ENCODE data around the gene MYH14. TPM values are rescaled to one million over a fixed set of nuclear protein-coding genes. Genes with fewer than 3 reads are reported as not detected.

The MYH14 gene
- polyA plus RNA-seq, 1 of the 3 experiments (the other 2 are of a cell fraction) = 0.02 TPM

- H4K20me1 ChIP-seq (ENCODE audit: insufficient read depth) = no peaks in the 10 kb centered on the region
- H3K4me2 ChIP-seq = no peak overlapping the region
- DNase-seq = no peak
- TF ChIP-seq MXI1 (IDR thresholded peaks at IDR 0.05; ENCODE audit: low read depth, low read length) (no peak), MEF2A (IDR thresholded peaks at IDR 0.05; ENCODE audit: borderline replicate concordance, low read depth) (no peak), GATA2 (CRISPR knock-in tag; IDR thresholded peaks at IDR 0.05) (no peak), CHD2 (IDR thresholded peaks at IDR 0.05; ENCODE audit: low read length, partially characterized antibody) (no peak), RCOR1 (IDR thresholded peaks at IDR 0.05; ENCODE audit: low read length) (no peak), TEAD4 (IDR thresholded peaks at IDR 0.05; ENCODE audit: borderline replicate concordance, insufficient read depth) (no peak), RAD21 (IDR thresholded peaks at IDR 0.05; ENCODE audit: low read length) (no peak), USF1 (IDR thresholded peaks at IDR 0.05; ENCODE audit: borderline replicate concordance, low read depth) (no peak), JUND (IDR thresholded peaks at IDR 0.05) (no peak), IRF3 (IDR thresholded peaks at IDR 0.05; ENCODE audit: low read depth, low read length) (no peak), SMC3 (IDR thresholded peaks at IDR 0.05; ENCODE audit: low read depth, low read length) (no peak), RXRA (IDR thresholded peaks at IDR 0.05; ENCODE audit: borderline replicate concordance, low read depth) (no peak)
- no peak overlapping the region for H3K27ac ChIP-seq (ENCODE audit: low read depth in 2 of 2, low read length in 1 of 2)
- no peak overlapping the region for H2AFZ ChIP-seq (ENCODE audit: low read depth)
- POLR2A ChIA-PET = no interaction called here
- H3K27me3 ChIP-seq (ENCODE audit: insufficient read depth) = peaks cover 82% of the 10 kb centered on the region; the same call in 1 of the 2 replicates
- H3K4me3 ChIP-seq (ENCODE audit: low read depth in 2 of 2, low read length in 1 of 2) = no peak overlapping the region
- no peaks in the 10 kb centered on the region for H3K9me2 ChIP-seq
- CTCF ChIA-PET = no interaction called here
- H3F3A ChIP-seq (replicated peaks; ENCODE audit: insufficient read depth) = no peaks in the 10 kb centered on the region
- no peaks in the 10 kb centered on the region for H3K79me2 ChIP-seq (ENCODE audit: insufficient read depth)
- H3K9me3 ChIP-seq = no peaks in the 10 kb centered on the region
- H3K4me1 ChIP-seq (ENCODE audit: control insufficient read depth in 1 of 2, insufficient read depth in 2 of 2, low read depth in 1 of 2, low read length in 1 of 2) = no peaks in the 10 kb centered on the region
- H3K9ac ChIP-seq = no peak overlapping the region
- no peaks in the 10 kb centered on the region for H3K36me3 ChIP-seq (replicated peaks in 1 of 2; ENCODE audit: control insufficient read depth in 1 of 2, insufficient read depth in 2 of 2, low read length in 1 of 2)
- WGBS (ENCODE audit: low lambda C conversion rate) = 14% methylated on average over 2 of the region's 7 CpGs
These were observed 70.4 kb downstream of the MYH14 start for GRCh38 chr19:50273821-50274220.

GRCh38 chr19:50275577-50276368, 72.4 kb downstream of the MYH14 start:
- H3K4me3 ChIP-seq (ENCODE audit: low read depth in 2 of 2, low read length in 1 of 2) = no peak overlapping the region
- H3K9ac ChIP-seq = no peak overlapping the region
- H3K9me2 ChIP-seq = no peaks in the 10 kb centered on the region
- DNase-seq = no peak
- CTCF ChIA-PET = interaction anchor here (0.9 to 1.2 kb wide), 2 partner anchors 17 to 40 kb away, joined by 3 to 4 read pairs; no protein-coding TSS in a partner anchor
- POLR2A ChIA-PET = no interaction called here
- H3K4me1 ChIP-seq (ENCODE audit: control insufficient read depth in 1 of 2, insufficient read depth in 2 of 2, low read depth in 1 of 2, low read length in 1 of 2) = no peaks in the 10 kb centered on the region
- no peaks in the 10 kb centered on the region for H3F3A ChIP-seq (replicated peaks; ENCODE audit: insufficient read depth)
- no peak overlapping the region for H3K27ac ChIP-seq (ENCODE audit: low read depth in 2 of 2, low read length in 1 of 2)
- H2AFZ ChIP-seq (ENCODE audit: low read depth) = no peak overlapping the region
- no peaks in the 10 kb centered on the region for H3K79me2 ChIP-seq (ENCODE audit: insufficient read depth)
- peaks cover 88% of the 10 kb centered on the region for H3K27me3 ChIP-seq (ENCODE audit: insufficient read depth)
- H3K4me2 ChIP-seq = no peak overlapping the region
- no peaks in the 10 kb centered on the region for H3K9me3 ChIP-seq
- H3K36me3 ChIP-seq (replicated peaks in 1 of 2; ENCODE audit: control insufficient read depth in 1 of 2, insufficient read depth in 2 of 2, low read length in 1 of 2) = no peaks in the 10 kb centered on the region
- TF ChIP-seq RAD21 (IDR thresholded peaks at IDR 0.05; ENCODE audit: low read length) = no peak
- no peak for TF ChIP-seq RFX5 (IDR thresholded peaks at IDR 0.05; ENCODE audit: low read length)
- TF ChIP-seq MEF2A (IDR thresholded peaks at IDR 0.05; ENCODE audit: borderline replicate concordance, low read depth) = no peak
- TF ChIP-seq ZBTB33 (IDR thresholded peaks at IDR 0.05; ENCODE audit: borderline replicate concordance, low read depth) = no peak
- TF ChIP-seq FOXJ3 (CRISPR knock-in tag; IDR thresholded peaks at IDR 0.05) = no peak
- no peak for TF ChIP-seq SIN3A (IDR thresholded peaks at IDR 0.05; ENCODE audit: borderline replicate concordance, low read depth, low read length)
- TF ChIP-seq CHD2 (IDR thresholded peaks at IDR 0.05; ENCODE audit: low read length, partially characterized antibody) = no peak
- no peak for TF ChIP-seq USF2 (IDR thresholded peaks at IDR 0.05; ENCODE audit: borderline replicate concordance, low read depth, low read length)
- no peak for TF ChIP-seq RXRA (IDR thresholded peaks at IDR 0.05; ENCODE audit: borderline replicate concordance, low read depth)
- no peak for TF ChIP-seq YY1 (IDR thresholded peaks at IDR 0.05; ENCODE audit: low read depth)
- TF ChIP-seq MAX (IDR thresholded peaks at IDR 0.05; ENCODE audit: low read depth) = no peak
- TF ChIP-seq GATA2 (CRISPR knock-in tag; IDR thresholded peaks at IDR 0.05) = no peak
- WGBS (ENCODE audit: low lambda C conversion rate) = 35% methylated on average over 22 of the region's 26 CpGs
- H4K20me1 ChIP-seq (ENCODE audit: insufficient read depth) = no peaks in the 10 kb centered on the region

All from SK-N-SH (cell line).